Stimulated activated CD8-positive, alpha-beta memory T cell treated with anti-CD3 and anti-CD28 coated beads, Interleukin-12 subunit alpha, Interleukin-12 subunit beta, amount 100 ng/mL, for 24 hours (primary cell): Measurements from ENCODE around the gene RAB12.
"Not testable (repeated sequence)": the region's sequence is repeated elsewhere in the genome, so short reads cannot be mapped to it uniquely, and the experiment has no call there.

Experiments
- DNase-seq: peaks from one replicate; pipeline ENCODE4 v3.0.0-alpha.2; 2020; ENCODE audit errors: extremely low read depth

RAB12 gene

GRCh38 chr18:8608795-8609658 is at the start of gene RAB12:
Gene RAB12 (plus strand): TSS chr18:8609437. CDS start chr18:8609440, 3 bp downstream.
- peak; percentile 68 for DNase-seq

- DNase-seq: no peak
Measured at GRCh38 chr18:8559612-8560186, 49.5 kb upstream of the RAB12 start.

GRCh38 chr18:8561123-8561910 is 47.9 kb upstream of the RAB12 start:
- DNase-seq: no peak

GRCh38 chr18:8562070-8562469 is 47.2 kb upstream of the RAB12 start:
- no peak for DNase-seq

- no peak for DNase-seq
Measured at GRCh38 chr18:8562919-8563318, 46.3 kb upstream of the RAB12 start.

GRCh38 chr18:8571399-8571798 is 37.8 kb upstream of the RAB12 start:
- DNase-seq: no peak

- not testable (repeated sequence) for DNase-seq
Measured at GRCh38 chr18:8573766-8574165, 35.5 kb upstream of the RAB12 start.

GRCh38 chr18:8584798-8585197 is 24.4 kb upstream of the RAB12 start:
- DNase-seq: no peak

GRCh38 chr18:8586941-8587340 is 22.3 kb upstream of the RAB12 start:
- DNase-seq: no peak

GRCh38 chr18:8595445-8595844 is 13.8 kb upstream of the RAB12 start:
- no peak for DNase-seq

GRCh38 chr18:8601277-8602032 is 7.8 kb upstream of the RAB12 start:
- no peak for DNase-seq

GRCh38 chr18:8602040-8602439 is 7.2 kb upstream of the RAB12 start:
- no peak for DNase-seq

- no peak for DNase-seq
Measured at GRCh38 chr18:8602557-8602956, 6.7 kb upstream of the RAB12 start.

- no peak for DNase-seq
Measured at GRCh38 chr18:8603663-8604520, 5.3 kb upstream of the RAB12 start.

GRCh38 chr18:8605974-8606373 is 3.3 kb upstream of the RAB12 start:
- DNase-seq: no peak

GRCh38 chr18:8607776-8608742 is 1.2 kb upstream of the RAB12 start:
- no peak for DNase-seq

GRCh38 chr18:8609659-8610458 is 622 bp downstream of the RAB12 start:
- no peak for DNase-seq

- DNase-seq: no peak
Measured at GRCh38 chr18:8610459-8610851, 1.2 kb downstream of the RAB12 start.
